Measurements from ENCODE around the gene CCDC177.

GRCh38 chr14:69553252-69553651 lies 21.4 kb downstream of the CCDC177 start:
- TF ChIP-seq CTCF (IDR thresholded peaks at IDR 0.05) = no peak
- TF ChIP-seq POLR2A (IDR thresholded peaks at IDR 0.05) = no peak
- TF ChIP-seq POLR2AphosphoS5 (IDR thresholded peaks at IDR 0.05) = no peak

All from breast epithelium (tissue), 3 donors.